ENCODE measurements around the gene OPA1.

OPA1 gene

GRCh38 chr3:193688834-193689714 is 96.1 kb downstream of the OPA1 start:
- no peak for DNase-seq (ENCODE audit: low read depth)
- no peak for TF ChIP-seq CTCF (IDR thresholded peaks at IDR 0.05; ENCODE audit: control insufficient read depth, insufficient read depth, low read depth, low read length, missing control alignments)
- H3K4me3 ChIP-seq (ENCODE audit: control insufficient read depth, low read depth, low read length): no peak overlapping the region

GRCh38 chr3:193693774-193694173 is 100.8 kb downstream of the OPA1 start:
- TF ChIP-seq CTCF (IDR thresholded peaks at IDR 0.05; ENCODE audit: control insufficient read depth, insufficient read depth, low read depth, low read length, missing control alignments): no peak
- H3K4me3 ChIP-seq (ENCODE audit: control insufficient read depth, low read depth, low read length): no peak overlapping the region
- DNase-seq (ENCODE audit: low read depth): no peak

- TF ChIP-seq CTCF (IDR thresholded peaks at IDR 0.05; ENCODE audit: control insufficient read depth, insufficient read depth, low read depth, low read length, missing control alignments): no peak
- DNase-seq (ENCODE audit: low read depth): no peak
- H3K4me3 ChIP-seq (ENCODE audit: control insufficient read depth, low read depth, low read length): no peak overlapping the region
Observed at GRCh38 chr3:193701953-193702635, 109.1 kb downstream of the OPA1 start.

- TF ChIP-seq CTCF (IDR thresholded peaks at IDR 0.05; ENCODE audit: control insufficient read depth, insufficient read depth, low read depth, low read length, missing control alignments): no peak
- H3K4me3 ChIP-seq (ENCODE audit: control insufficient read depth, low read depth, low read length): no peak overlapping the region
- peak; percentile 21 for DNase-seq (ENCODE audit: low read depth)
Observed at GRCh38 chr3:193702967-193703366, 110.0 kb downstream of the OPA1 start.

- no peak for TF ChIP-seq CTCF (IDR thresholded peaks at IDR 0.05; ENCODE audit: control insufficient read depth, insufficient read depth, low read depth, low read length, missing control alignments)
- no peak for DNase-seq (ENCODE audit: low read depth)
- no peak overlapping the region for H3K4me3 ChIP-seq (ENCODE audit: control insufficient read depth, low read depth, low read length)
Observed at GRCh38 chr3:193704431-193704830, 111.4 kb downstream of the OPA1 start.

- DNase-seq (ENCODE audit: low read depth): no peak
- TF ChIP-seq CTCF (IDR thresholded peaks at IDR 0.05; ENCODE audit: control insufficient read depth, insufficient read depth, low read depth, low read length, missing control alignments): no peak
- H3K4me3 ChIP-seq (ENCODE audit: control insufficient read depth, low read depth, low read length): no peak overlapping the region
Observed at GRCh38 chr3:193708270-193708669, 115.3 kb downstream of the OPA1 start.

Measured in AG09309 (cell line).